ENCODE data around the gene NPTX1.

DNA sequence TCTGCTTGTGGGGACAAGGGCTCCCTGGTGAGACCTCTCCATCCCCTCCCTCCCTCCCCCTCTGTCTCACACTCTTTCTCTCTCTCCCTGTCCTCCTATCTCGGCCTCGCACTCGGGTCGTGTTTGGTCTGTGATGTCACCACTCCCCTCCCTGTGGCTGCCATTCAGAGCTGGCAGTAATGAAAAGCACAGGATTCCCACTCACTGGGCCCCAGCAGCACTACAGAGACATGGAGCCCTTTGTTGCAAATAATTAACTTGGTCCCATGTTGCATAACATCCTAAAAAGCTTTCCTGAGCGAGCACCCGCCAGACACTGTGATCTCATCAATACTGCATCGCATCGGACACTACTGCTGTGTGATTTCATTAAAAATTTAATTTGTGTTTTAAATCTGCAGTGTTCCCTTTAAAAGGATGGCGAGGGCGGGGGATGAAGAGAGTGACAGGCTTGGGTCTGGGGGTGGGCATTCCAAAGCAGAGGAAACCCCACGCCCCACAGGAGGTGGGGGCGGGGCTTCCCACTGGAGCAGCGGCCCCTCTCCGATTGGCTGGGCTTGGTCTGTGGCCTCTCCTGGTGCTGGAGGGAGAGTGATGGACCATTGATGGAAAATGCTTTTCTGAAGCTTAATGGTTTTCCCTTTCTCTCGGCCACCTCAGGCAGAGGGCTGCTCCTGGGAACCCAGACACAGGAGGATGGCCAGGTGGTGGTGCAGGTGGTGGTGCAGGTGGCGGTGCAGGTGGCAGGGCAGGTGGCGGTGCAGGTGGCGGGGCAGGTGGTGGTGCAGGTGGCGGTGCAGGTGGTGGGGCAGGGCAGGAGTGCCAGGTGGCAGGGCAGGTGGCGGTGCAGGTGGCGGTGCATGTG lies 15.3 kb upstream of the NPTX1 start:
- TF ChIP-seq CTCF (IDR thresholded peaks at IDR 0.05; ENCODE audit: low read depth, low read length, poor library complexity, severe bottlenecking) (no peak), EZH2phosphoT487 (IDR thresholded peaks at IDR 0.05; ENCODE audit: borderline replicate concordance, low read length) (no peak)

Measured in DOHH2 (cell line).